Dedifferentiated amniotic fluid mesenchymal stem cell (primary cell): Measurements from ENCODE around the gene GTF3C1.

Experiments
- DNase-seq: peaks from one replicate; pipeline ENCODE4 v3.0.0-alpha.2; 2016; ENCODE audit errors: extremely low spot score

The GTF3C1 gene

DNA sequence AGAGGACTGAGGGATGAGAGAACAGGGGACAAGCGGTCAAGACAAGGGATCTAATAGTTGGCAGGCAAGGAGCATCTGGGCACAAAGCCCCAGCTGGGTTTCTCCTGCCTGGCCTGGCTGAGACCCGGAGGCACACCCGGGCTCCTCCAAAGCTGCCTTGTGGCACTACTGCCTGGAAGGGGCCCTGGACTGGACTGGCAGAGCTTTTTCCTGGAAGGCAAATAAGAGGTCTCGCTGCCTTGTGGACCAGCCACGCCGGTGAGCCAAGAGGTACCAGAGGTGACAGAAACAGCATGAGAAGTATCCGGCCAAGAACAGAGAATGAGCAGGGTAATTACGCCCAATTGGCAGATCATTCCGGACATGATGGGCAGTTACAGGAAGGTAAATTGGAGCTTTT lies 64.6 kb downstream of the GTF3C1 start:
- no peak for DNase-seq

DNA sequence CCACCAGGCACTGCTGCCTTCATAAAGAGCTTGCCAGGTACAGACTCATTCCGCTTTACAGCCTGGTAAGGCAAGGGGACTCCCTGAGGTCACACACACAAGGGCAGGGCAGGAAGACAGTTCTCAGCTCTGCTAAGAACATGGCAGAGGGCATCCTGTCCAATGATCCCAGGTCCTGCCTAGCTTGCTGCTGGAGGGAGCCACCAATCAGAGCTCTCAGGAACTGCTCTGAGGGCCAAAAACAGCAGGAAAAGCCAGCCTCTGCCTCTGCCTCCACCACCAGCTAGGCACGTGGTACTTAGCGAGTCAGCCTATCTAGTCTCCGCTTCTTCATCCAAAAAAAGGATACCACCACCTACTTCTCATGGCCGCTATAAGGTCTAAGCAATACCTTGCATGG lies 66.1 kb downstream of the GTF3C1 start:
- no peak for DNase-seq

DNA sequence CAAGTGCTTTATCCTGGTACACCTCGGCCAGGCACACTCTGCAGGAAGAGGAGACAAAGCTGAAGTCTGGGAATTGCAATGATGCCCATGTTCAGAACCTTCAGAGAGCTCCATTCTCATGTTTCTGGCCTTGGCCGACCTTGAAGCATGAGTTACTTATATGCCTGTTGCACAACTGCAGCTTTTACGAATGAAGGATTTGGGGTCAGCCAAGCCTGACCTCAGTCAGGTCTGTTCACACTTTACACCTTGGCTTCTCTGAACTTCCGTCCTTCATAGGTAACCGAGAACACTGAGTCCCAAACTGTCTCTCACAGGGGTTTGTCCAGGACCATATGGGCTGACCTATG lies 66.7 kb downstream of the GTF3C1 start:
- no peak for DNase-seq

- DNase-seq, result no peak
Observed at GRCh38 chr16:27482397-27483087, 67.2 kb downstream of the GTF3C1 start.

- DNase-seq, result no peak
Observed at GRCh38 chr16:27481282-27481934, 68.3 kb downstream of the GTF3C1 start.

DNA sequence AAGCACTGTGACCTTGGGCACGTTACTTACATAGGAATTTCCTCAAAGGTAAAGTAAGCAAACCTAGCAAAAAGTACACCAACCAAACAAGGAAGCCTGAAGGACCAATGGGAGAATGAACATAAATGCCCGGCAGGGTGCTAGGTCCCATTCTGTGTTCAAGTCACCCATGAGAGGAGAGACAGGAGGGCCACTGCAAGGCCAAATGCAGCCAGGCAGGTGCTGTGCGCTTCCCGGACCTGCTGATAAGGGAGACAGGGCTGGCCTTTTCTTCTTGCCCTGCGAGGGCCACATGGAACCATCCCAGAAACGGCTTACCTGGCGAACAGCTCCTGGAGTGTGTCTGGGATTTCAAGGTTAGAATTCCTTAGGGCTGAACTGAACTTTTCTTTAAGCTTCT lies 69.0 kb downstream of the GTF3C1 start:
- no peak for DNase-seq

DNA sequence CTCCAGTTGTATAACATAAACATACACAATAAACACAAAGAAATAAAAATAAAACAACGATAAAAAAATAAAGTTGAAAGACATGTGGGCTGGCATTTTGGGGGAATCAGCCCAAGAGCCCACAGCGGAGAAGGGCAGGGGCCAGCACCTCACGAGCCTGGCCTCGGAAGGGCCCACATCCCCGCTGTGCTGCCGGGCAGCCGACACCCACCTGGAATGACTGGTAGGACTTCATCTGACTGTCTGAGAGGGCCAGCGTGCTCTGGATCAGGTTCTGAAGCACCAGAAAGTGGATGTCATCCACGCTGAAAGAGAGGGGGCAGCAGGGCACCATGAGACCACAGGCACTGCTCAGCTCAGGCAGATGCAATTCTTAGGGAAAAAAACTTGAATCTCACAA lies 73.5 kb downstream of the GTF3C1 start:
- DNase-seq, result no peak

- DNase-seq, result peak; percentile 51
Observed at GRCh38 chr16:27475561-27475960, 74.2 kb downstream of the GTF3C1 start.

DNA sequence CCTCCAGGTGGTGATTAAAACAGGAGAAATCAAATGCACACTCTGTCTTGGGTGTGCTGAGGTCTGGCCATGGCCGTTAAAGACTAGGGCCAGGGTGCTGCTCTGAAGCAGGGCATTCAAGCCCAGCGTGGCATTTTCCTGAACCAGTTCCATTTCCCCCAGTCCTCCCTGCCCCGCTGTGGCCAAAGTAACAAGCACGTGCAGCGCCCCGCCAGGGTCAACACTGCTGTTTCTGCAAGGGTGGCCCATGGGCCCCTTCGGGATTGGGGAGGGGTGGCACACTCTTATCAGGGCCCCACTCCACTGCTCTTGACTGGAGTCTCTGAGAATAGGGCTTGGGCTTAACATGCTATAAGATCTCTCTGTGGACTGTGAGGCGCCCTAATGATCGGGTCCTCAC lies 74.8 kb downstream of the GTF3C1 start:
- DNase-seq, result no peak

DNA sequence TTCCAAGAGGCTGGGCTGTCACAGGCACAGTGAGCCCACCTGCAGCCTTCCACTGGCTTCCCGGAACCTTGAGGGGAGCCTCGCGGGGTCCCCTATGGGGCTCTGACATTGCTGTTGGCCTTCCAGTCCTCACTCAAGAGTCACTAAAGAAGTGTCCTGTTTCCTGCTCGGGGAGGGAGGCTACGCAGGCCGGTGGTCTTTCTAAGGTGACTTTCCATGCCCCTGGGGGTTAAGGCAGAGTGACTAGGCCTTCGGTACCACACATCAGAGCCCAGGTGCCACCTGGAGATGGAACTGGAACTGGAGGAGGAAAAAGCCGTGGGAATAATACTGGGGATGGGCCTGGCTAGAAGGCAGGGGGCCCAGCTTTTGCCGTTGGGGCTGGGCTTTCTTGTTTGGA lies 75.7 kb downstream of the GTF3C1 start:
- DNase-seq, result no peak

DNA sequence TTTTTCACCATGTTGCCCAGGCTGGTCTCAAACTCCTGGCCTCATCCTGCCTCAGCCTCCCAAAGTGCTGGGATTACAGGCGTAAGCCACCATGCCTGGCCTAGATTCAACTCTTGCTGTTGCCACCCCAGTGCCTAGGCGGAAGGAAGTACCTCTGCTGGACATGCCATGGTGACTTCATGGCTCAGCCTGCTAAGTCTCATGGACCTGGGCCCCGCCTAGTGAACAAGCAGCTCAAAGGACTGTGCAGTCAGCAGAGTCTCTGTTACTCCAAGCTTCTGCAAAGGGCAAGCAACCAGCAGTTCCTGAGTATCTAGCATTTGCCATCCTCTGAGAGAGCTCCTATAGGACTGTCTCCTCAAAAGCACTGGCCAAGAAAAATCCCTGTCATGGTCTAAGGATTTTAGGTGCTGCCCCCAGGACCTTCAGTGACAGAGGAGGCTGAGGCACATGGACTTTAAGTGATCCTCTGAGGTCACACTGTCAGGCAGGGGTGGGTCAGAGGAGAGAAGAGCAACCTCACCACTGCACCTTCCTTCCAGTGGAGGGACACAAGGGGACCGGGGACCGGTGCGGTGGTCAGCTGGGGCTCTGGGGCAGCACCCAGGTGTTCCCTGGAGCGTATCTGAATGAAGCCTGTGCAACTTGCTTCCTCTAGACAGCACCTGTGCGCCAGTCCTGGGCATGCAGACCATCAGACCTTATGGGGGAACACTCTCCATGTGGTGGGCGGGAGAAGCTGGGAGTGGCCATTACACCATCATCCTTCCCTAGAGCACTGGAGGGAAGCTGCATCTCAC lies 76.4 kb downstream of the GTF3C1 start:
- DNase-seq, result no peak

DNA sequence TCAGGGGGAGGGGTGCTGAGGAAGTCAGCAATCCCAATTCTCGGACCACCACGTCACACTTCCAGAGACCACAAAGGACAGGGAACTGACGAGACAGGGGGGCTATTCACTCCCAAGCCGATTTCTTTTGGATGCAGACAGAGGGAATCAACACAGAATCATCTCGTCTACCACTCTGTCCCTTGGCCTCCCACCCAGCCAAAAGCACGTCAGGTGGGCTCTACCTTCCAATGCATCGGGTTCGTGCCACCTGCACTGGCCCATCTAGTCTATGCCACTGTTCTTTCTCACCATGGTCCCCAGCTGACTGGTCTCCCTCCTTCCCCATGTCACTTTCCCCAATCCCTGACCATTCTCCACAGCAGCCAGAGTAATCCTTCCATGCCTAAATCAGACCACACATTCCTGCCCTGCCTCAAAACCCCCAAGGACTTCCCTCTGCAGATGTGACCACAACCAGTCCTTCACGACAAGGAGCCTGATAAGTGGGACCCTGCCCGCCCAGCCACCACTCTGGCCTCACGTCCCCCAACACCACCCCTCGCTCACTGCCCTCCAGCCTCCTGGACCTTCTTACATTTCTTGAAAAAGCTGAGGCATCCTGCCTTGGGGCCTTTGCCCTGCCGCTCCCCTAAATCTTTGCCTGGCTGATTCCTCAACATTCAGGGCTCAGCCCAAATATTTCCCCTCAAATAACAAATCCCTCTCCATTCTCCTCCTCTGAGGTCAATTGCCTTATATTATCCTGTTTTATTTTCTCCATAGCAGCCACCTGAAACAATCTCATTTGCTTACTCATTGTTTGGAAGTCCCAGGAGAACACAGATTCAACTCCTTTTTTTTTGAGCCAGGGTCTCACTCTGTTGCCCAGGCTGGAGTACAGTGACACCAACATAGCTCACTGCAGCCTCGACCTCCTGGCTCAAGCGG lies 77.4 kb downstream of the GTF3C1 start:
- DNase-seq, result no peak

DNA sequence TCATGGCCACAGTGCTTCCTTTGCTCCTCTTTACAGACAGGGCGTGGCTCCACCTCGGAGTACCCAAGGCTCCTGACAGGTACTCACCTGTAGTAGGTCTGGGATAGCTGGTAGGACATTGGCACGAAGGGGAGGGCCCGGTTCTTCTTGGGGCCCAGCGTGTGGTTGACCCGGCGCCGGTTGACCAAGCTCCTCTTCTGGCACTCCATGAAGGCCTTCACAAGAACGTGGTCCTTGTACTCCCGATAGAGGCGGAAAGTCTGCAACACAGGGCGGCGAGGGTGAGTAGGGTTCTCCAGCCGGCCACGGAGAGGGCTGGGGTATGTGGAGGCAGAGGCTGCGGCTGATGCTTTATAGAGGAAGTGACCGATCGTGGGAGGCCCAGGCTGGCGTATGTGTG lies 78.1 kb downstream of the GTF3C1 start:
- DNase-seq, result no peak

DNA sequence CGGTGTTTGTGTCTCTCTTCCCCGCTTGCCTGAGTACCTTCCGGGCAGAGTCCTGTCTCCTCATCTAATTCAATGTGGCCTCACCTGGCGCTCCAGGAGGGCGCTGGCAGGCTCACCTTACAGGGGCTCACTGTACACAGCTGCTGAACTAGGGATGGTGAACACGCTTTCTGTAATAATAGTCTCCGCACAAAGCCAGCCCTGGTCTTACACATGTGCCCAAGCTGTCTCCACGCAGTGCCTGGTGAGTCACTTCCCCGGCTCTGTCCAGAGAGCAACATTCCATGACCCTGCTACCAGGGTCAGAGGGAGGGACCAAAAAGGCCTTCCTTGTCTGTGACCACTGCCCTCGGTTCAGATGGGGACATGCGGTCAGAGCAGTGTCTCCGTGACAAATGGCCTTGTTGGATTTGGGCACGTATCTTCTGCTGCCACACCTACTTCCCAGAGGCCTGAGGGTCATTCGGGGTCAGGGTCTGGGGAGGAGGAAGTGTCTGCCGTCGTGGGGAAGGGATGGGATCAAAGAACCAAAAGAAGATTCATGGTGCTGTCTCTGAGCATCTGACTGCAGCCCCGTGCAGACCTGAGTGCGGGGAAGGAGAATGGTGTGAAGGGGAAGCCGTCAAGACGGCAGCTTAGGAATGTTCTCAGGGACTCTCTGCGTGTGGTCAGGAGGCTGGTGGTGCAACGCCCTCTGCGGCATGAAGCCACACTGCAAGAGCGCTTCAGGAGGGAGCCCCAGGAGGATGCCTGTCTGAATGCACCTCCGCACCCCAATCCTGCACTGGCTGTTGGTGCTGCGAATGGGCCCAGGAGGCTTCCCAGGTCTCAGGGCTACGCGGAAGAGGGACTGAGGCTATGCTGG lies 78.9 kb downstream of the GTF3C1 start:
- no peak for DNase-seq

DNA sequence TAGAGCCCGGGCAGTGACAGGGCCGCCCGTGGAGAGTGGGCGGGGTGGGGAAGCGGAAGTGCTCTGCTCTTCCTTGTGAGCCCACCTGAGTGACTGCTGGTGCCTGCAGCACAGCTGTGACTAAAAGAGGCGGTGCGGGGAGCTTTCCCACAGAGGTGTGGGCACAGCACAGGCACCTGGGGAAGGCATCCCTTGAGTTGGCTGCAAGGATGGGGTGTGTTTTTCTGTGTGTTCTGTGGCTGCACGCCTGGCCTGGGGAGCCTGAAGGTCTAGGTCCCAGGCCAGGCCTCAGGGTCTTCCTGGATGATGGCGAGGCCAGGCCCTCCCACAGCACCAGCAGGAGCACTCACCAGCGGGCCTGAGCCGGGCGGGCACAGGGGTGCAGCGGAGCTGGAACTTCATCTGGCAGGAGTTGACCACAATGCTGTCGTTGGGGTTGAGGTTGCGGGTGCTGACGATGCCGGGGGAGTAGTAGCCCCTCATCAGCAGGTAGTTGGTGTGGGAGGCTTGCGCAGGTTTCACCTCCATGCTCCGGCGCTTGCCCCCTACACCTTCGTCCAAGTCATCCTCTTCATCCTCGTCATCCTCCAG lies 80.7 kb downstream of the GTF3C1 start:
- DNase-seq, result no peak

- DNase-seq, result no peak
Observed at GRCh38 chr16:27465483-27465879, 84.2 kb downstream of the GTF3C1 start.

- no peak for DNase-seq
Observed at GRCh38 chr16:27464626-27465482, 84.9 kb downstream of the GTF3C1 start.

DNA sequence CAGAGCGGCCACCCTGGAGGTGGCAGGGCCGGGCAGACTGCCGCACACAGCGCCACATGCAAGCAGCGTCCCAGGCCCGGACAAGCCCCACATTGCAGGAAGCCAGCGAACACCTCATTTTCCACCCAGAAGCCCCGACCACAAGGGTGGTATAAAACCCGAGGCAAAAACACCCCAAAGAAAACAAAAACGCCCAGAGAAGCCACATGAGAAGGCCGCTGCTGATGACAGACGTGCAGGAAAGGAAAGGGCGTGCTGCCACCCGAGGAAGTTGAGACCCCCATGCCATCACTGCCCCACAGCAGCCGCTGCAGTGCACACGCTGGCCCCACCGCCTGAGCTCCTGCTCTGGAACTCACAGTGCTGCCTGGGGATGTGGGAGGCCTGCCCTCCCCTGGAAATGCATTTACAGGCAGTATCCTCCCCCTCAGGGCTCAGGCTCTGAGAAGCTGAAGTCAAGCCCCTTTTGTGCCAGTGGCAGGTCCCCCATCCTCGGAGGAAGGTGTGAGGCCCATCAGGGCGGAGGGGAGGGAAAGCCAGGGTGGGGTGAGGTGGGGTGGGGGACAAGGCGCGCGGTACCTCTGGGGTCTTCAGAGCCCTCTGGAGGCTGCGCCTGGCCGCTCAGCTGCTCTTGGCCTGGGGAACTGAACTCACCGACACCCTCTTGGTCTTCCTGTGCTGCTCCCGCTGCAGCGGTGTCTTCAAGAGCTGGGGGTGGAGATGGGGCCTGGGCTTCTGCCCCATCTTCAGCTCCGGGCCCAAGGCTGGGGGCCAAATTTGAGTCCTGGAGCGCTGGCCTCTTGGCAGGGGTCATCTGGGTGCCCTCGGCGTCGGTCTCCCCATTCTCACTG lies 85.7 kb downstream of the GTF3C1 start:
- no peak for DNase-seq
